ENCODE data around the gene ADAMTSL3.

GRCh38 chr15:83732770-83733169 lies 78.8 kb downstream of the ADAMTSL3 start:
- no peak for TF ChIP-seq CTCF (IDR thresholded peaks at IDR 0.05; ENCODE audit: insufficient read depth, low read depth, low read length)
- no peak for TF ChIP-seq EZH2 (IDR thresholded peaks at IDR 0.05; ENCODE audit: insufficient read depth, low read length)

Measured in astrocyte (in vitro differentiated cells and primary cell).